NCI-H226 (cell line): ENCODE results near the gene ABLIM2.

Source experiments
- DNase-seq: peaks from one replicate; pipeline ENCODE4 v3.0.0-alpha.2; 2015

Gene ABLIM2

DNA sequence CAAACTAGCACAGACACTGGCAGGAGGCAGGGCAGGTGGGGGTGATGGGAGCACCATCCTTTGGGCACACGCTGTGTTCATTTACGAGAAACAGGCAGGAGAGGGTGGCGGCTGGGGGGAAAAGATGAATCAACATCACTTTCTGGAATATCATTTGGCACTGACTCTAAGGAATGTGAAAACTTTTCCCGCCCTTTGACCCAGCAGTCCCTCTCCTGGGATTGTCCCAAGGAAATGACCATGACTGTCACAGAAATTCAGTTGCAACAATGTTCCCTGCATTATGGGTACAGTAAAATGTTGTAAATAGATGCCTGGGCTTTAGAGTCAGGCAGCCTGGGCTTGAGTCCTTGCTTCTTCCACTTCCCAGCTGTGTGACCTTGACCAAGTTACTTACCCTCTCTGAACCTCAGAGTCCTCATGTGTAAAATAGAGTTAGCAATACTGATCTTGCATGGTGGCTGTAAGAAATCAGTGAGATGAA, 58.6 kb downstream of the ABLIM2 start:
- DNase-seq: peak; percentile 23

DNA sequence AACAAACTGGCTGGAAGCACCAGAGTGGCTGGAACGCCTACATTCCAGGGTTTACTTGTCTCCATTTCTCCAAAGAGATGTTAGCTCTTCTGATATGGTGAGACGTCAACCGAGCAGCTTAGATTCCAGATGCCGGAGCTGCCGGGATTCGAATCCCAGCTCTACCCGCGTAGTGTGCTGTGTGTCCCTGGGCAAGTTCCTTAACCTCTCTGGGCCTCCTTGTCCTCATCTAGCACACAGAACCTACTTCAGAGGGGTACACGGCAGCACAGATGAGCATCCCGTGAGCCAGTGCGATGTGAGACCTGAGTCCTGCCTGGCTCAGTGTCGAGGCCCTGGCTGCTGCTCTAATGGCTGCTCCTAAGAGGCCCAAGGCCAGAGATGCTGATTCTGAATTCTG, 60.1 kb downstream of the ABLIM2 start:
- no peak for DNase-seq

DNA sequence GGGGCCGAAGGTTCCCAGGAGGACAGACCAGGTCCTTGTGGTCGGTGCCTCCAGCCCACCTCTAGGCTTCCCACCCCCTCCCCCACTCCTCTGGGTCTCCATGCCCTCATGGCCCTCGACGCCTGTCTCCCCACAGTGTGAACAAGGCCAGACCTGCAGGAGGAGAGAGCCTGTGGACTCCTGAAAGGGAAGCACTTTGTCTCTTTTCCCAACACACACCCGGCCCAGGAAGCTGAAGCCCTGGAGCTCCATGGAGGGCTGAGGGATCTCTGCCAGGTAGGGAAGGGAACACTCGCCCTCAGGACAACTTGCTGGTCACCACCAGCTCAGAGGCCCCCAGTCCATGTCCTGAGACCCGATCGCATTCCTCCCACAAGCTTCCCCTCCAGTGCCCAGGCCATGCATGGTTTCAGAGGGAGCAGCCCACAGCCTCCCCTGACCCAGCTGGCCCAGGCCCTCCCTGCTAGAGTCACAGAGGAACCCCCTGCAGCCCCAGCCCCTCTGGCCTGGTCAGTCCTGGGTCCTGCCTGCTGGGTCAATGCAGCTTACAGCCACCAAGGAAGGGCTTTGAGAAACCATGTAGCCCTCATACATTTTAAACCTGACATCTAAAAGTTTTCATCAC, 60.8 kb downstream of the ABLIM2 start:
- DNase-seq: no peak

DNA sequence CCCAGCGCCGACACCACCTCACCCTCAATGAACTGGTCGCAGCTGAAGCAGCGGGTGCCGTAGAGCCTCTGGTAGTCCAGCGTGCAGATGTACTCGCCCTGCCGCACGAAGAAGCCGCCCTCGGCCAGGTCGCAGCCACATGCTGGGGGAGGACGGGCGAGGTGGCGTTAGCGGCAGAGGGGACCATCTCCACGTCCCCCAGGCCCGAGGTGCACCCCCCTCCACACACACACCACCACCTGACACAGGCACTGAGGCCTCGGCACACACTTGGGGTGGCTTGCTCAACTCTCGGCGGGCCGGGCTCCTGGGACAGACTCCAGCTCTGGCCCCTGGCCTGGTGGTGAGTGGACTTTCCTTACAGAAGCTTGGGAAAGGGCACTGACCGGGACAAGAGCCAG, 61.5 kb downstream of the ABLIM2 start:
- no peak for DNase-seq

DNA sequence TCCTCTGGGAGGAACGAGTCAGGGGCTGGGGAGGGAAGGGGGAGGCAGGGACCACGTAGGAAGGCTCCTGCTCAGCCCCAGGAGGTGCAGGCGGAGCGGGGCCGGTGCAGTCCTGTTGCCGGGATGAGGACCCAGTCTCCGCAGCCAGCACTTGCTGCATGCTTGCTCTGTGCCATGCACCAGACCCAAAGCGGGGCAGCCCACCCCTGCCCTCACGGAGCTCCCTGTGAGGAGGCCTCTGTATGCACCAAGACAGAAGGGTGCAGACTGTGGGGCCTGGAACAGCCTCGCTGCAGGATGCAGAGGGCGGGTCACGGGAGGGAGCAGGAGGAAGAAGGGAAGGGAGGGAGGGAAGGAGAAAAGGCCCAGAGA, 61.9 kb downstream of the ABLIM2 start:
- no peak for DNase-seq

DNA sequence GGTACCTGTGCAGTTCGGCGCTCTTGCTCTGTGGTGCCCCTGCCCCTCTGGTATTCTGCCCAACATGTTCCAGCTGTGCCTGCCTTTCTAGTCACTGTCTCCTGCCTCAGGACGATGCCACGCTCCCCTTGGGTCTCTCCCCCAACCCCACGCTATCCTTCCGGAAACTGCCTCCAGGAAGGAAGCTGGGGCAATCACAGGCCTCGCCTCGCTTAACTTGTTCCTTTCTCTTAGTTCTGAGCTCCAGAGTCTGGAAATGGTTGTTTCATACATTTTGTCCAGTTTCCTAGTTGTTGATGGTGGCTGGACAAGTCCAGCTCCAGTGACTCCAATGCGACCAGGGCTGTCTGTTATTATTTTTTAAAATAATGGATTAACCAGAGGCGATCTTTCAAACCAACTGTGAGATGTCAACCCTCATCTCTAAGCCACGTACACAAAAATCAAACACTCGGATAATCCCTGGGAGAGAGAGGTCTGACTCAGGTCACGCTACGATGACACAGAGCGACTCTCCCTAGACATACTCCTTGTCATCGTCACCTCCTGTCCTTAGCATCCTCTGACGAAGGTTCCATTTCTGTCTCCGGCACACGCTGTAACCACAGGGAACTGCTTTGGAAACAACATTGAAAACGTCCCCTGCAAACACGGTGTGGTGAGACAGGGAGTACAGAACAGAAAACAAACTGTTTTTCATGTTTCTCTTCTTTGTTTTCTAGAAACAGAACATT, 62.5 kb downstream of the ABLIM2 start:
- no peak for DNase-seq

DNA sequence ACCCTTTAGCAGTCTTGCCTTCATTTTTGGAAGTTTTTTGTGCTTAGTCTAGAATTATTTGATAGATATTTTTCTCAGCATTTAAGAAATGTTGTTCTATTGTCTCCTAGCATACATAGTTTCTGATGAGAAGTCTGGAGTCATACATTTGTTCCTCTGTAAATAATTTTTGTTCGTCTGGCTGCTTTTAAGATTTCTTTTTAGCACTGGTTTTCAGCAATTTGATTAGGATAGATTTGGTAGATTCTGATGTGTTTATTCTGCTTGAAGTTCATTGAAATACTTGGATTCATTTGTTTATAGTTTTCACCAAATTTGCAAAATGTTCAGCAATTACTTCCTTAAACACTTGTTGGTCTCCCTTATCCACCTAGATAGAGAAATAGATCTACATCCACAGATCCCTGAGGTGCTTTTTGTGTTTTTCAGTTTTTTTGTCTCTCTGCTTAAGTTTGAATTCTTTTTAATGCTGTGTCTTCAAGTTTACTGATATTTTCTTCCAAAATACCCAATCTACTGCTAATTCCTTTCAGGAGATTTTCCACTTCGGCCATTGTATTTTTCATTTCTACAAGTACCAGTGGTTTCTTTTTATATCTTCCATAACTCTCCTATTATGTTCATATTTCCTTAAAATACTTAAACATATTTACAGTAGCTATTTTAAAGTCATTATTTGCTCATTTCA, 64.9 kb downstream of the ABLIM2 start:
- DNase-seq: no peak

DNA sequence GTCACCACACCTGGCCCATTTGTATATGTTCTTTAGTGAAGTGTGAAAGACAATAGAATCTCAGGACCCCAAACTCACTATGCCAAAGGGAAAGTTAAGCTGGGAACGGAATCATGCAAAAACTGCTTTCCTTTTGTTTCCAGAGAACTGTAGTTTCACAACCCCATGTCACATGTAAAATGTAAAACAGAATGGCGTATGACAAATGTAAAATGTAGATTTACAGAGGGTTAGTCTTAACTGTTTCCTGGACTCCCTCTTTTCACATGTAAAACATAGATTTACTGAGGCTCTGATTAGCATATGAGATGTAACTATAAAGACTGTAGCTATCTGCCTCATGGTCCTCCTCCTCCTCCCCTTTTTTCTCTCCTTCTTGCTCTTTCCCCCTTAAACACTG, 66.3 kb downstream of the ABLIM2 start:
- DNase-seq: no peak

DNA sequence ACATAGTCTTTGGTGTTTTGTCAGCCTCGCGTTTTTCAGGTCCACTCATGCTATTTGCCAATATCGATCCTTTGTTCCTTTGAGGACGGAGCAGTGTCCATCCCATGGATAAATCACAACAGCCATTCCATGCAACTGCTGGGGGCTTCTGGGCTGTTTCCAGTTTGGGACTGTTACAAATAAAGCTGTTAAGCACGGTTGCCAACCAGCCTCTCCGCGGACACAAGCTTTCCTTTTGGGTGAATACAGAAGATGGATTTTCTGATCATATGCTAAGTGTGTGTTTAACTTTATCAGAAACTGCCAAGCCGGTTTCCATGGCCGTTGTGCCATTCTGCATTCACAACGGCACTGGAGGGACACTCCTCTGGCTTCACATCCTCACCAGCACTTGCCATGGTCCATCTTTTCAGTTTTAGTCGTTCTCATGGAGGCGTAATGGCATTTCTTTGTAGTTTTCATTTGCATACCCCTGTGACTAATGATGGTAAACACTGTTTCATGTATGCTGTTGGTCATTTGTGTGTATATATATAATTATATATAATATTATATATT, 67.8 kb downstream of the ABLIM2 start:
- DNase-seq: no peak

DNA sequence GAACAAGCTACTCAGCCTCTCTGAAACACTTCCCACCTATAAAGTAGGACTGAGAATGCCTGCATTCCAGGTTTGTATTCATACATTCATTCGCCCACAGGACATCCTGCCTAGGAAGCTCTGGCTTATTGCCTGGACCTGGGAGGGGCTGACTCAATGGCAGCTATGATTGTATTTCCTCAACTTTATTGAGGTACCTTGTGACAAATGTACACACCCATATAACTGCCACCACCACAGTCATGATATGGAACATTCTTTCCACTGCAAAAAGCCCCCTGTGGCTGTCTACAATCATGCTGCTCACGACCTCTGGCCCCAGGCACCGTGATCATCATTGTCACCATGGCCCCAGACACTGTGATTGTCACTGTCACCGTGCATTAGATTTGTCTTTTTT, 68.3 kb downstream of the ABLIM2 start:
- DNase-seq: peak; percentile 69

DNA sequence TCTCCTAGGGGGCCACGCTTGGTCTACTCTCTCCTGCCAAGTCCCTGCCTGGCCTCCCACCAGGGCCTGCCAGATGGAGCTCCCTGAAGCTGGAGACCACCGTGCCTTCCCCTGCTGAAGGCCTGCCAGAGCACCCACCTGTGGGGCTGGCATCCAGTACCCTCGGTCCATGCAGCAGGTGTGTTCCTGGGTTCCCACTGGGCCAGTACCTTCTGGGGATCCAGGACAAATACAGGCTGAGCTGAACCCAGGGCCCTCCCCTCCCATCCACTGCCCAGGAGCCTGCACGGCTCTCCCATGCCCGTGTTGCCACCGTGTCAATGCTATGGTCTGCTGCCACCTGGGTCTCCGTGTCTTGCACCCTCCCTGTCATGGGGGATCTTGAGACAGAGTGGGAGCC, 68.8 kb downstream of the ABLIM2 start:
- DNase-seq: no peak

DNA sequence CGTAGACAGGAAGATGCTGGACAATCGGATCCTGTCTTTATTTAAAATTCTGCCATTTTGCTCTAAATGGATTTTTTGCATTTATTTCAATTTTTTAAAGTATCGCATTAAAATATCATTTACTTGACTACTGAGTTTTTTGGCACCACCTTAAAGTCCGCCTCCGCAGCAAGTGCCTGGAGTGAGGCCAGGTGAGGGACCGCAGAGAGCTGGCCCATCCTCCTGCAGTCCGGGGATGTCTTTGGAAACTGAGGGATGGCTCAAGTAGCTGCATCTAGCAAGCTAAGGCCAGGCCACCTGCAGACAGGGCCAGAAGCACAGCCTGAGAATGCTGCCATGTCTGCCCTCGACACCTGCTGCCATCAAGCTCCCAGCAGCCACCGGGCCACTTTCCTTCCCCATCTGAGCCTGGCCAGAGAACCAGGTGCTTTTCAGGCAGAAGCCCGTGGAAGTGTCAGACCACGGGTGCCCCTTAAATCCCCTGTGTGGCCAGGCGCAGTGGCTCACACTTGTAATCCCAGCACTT, 69.6 kb downstream of the ABLIM2 start:
- no peak for DNase-seq

DNA sequence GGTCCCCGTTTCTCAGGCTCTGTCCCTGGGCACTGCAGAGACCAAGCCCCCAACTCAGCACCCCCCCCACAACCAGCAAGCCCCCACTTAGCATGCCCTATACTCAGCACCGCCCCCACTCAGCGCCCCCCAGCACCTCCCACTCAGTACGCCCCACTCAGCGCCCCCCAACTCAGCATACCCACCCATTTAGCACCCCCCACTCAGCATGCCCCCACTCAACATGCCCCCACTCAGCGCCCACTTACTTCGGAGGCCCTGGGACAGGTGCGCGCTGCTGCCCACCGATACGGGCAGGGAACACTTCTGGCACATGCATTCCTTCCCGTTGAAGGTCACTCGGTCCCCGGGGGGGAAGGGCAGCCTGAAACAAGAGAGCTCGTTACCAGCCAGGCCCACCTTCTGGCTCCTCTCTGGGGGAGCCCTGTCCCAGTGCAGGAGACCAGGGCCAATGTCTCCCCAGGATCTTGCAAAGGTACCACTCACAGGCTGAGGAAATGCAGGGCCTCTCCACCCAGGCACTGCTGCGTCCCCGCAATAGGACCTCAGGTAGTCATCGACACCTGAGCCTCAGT, 70.6 kb downstream of the ABLIM2 start:
- no peak for DNase-seq

DNA sequence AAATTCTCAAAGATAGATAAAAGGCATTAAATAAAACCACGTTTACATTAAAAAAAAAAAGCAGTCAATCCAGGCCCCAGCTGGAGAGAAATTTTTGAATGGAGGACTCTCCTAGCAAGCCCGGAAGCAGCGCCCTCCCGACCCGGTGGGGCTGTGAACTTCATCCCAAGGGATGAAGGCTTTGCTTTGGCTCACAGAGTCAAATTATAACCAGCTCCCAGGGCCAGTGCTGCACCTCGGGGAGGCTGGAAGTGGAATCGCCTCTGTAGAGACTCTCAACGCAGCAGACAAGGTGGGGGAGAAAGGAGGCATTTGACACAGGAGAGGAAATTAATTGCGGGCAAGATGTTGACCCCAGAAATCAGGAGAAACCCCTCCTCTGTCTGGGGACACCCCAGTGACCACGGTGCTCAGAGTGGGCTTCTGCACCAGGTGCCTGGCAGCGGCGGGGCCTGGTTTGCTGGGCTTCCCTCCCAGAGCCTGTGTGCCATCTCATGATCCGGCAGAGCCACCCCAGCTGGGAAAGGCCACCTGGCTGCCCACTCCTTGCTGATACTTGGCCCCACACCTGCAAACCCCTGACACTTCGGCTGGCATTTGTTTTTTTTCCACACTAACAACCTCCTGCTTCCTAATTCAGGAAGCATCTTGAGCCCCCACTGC, 71.7 kb downstream of the ABLIM2 start:
- DNase-seq: no peak

DNA sequence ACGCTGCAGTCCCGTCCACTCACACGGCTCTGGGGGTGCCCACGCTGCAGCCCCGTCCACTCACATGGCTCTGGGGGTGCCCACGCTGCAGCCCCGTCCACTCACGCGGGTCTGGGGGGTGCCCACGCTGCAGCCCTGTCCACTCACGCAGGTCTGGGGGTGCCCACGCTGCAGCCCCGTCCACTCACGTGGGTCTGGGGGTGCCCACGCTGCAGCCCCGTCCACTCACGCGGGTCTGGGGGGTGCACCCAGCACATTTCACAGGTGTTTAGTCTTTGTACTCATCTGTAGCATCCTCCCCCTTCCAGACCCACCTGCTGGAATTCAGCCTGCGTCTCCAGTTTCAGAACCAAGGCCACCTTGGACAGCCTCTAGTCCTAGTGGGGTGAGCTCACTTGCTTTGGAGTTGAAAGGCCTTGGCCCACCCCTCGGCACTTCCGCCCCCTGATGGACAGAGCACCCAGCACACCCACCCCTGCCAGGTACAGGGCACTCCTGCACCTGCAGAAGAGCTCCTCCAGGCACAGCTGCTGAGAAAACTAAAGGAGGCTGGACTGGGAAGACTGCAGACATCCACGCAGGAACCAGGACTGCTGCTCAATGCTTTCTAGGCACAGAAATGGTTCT, 73.0 kb downstream of the ABLIM2 start:
- DNase-seq: no peak

DNA sequence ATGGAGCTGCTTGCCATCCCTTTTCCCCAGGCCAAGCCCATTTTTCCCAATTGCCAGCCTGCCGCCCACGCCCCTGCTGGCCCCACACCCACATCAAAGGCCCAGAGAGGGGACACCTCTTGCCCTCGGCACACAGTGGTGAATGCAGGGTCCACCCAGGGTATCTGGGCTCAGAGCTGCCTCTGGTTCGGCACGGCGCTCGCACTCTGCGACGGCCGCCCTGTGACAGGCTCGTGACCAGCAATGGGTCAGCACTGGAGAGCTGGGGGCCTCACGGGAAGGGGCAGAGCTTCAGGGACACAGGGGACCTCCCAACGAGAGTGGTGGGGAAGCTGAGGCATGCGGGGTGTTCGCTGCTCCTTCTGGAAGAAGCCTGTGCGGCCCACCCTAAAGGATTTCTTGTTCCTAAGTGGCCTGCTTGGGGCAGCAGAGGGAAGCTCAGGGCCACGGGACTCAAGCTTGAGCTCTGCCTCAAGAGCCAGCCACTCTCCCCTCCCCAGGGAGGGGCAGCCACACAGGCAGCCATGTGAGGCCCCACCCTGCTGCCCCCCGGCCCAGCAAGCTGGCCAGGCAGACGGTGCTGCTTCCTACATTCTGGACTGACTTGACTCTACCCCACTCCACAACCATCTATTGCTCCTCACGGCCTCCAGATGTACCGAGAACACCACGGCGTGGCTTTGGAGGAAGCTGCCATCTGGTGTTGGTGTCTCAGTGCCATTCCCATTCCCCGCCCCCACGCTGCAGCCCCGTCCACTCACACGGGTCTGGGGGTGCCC, 73.7 kb downstream of the ABLIM2 start:
- DNase-seq: no peak

DNA sequence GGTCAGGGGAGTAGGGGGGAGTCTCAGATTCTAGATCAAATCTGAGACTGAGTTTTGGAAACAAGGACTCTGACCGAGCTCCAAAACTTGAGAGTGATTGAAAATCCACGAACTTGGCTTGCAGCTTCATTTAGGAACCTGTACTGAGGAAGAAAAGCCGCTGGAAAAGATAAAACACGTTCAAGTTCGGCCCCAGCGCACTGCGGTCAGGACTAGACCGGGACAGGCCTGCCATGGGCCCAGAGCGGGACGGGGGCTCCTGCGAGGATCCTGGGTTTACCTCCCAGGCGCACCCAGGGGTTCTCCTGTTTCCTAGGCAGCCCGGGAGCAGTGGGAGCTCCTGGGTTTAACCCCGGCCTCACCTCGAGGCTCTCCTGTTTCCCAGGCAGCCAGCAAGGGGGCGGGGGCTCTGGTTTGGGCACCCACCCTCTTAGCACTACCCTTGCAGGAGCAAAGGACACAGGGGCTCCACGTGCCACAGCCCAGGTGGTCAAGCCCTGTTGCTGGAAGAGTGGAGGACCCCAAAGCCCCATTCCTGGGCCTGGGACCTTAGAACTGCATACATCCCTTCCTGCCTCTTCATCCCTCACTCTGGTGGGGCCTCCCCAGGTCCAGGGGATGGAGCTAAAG, 74.5 kb downstream of the ABLIM2 start:
- DNase-seq: no peak

DNA sequence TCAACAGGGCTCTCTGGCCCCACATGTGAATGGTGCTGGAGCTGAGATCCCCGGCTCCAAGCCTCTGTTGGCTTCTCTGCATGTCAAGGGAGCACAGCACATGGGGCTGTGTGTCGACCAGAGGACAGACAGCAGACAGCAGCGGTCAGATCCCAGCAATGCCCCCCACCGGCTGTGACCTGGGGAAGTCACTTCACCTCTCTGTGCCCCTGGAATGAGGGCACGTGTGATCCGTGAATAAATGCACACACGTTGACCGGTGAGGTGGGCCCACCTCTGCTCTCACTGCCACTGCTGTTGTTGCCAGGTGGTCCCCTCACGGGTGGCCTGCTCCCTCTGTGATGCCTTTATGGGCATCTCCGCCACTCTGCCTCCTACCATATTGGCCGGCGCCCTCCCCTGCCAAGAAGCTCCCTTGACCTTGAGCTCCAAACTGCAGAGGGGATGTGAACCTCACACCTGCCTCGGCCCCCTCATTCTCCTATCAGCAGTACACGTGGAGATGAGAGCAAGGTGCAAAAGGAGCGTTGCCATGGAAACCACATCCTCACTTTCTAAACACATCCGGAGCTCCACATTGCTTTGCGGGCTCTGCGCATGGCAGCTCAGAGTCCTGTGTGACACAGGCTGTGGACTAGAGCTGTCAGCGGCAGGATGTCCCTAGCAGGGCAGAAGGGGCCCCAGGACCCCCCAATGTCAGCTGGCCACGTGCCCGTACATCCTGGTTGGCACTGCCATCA, 75.4 kb downstream of the ABLIM2 start:
- no peak for DNase-seq

DNA sequence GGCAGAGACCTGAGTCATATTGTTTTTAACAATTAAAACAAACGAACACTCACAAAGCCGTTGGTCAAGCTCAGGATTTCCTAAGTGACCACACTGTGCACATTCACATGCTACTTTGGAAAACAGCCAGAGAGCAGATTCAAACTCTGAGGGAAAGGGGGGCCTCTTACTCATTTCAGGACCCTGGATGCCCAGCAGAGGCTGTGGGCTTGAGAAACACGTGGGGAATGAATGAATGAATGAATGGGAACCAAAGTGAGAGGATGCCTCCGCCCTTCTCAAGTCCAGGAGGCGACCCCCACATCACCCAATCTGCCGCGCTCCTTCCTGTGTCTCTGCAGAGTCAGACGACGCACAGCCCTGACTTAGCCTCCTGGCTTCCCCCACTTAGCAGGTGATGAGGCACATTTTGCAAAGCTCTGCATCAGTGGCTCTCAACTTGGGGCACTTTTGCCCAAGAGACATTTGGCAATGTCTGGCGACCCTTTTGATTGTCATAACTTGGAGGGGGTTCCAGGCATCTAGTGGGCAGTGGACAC, 76.0 kb downstream of the ABLIM2 start:
- no peak for DNase-seq
